B cell (primary cell): ENCODE results near the gene E2F3.

Experiments used
- EZH2 ChIP-seq: IDR thresholded peaks from 2 replicates; pipeline ENCODE4 v1.6.1; 2012; ENCODE audit warnings: borderline replicate concordance, low read depth, mild to moderate bottlenecking, moderate library complexity, low read length; ENCODE audit not compliant: insufficient read depth, poor library complexity, severe bottlenecking
- TF ChIP-seq, protein P1 (sequence below): fragments of 200-600 bp; IDR thresholded peaks from one replicate; pipeline ENCODE4 v1.8.0; 2022; ENCODE audit warnings: antibody characterized with exemption, mild to moderate bottlenecking

DNA sequence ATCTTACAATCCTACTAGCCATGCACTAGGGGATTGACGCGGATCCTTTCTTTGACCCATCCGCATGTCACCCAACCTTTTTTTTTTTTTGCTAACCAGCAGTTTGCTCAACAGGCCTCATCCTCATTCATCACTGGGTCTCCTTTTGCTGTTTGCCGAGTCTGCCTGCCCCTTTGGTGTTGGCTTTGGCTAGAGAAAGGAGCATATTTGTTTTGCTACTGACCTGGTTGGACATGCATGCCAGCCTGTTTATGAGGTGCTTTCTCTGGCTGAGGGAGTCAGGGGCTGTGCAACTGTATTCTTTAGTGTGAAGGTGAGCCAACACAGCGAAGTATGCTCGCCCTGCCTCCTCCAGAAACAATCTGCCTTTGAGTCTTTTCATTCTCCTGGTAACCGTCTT lies 40.2 kb downstream of the E2F3 start:
- TF ChIP-seq, protein P1, sequence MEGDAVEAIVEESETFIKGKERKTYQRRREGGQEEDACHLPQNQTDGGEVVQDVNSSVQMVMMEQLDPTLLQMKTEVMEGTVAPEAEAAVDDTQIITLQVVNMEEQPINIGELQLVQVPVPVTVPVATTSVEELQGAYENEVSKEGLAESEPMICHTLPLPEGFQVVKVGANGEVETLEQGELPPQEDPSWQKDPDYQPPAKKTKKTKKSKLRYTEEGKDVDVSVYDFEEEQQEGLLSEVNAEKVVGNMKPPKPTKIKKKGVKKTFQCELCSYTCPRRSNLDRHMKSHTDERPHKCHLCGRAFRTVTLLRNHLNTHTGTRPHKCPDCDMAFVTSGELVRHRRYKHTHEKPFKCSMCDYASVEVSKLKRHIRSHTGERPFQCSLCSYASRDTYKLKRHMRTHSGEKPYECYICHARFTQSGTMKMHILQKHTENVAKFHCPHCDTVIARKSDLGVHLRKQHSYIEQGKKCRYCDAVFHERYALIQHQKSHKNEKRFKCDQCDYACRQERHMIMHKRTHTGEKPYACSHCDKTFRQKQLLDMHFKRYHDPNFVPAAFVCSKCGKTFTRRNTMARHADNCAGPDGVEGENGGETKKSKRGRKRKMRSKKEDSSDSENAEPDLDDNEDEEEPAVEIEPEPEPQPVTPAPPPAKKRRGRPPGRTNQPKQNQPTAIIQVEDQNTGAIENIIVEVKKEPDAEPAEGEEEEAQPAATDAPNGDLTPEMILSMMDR: no peak
- TF ChIP-seq EZH2: no peak
